OCI-LY7 (cell line): Measurements from ENCODE around the gene COL23A1. TPM values are rescaled to one million over a fixed set of nuclear protein-coding genes. Genes with fewer than 3 reads are reported as not detected.

Experiments used
- BruUV-seq: library from RNA; stranded (reverse); fragments of 400-500 nt; replicated peaks from 2 replicates; lab custom pipeline; 2021; lab: Mats Ljungman, UMichigan
- CTCF ChIA-PET: fragments of 300-600 bp; sonication (Branson Sonifier 250); formaldehyde crosslinking; loops from one replicate; lab custom pipeline; 2022; ENCODE audit warnings: antibody characterized with exemption; ENCODE audit not compliant: unreplicated experiment; lab: Charles Lee
- POLR2A ChIA-PET: fragments of 300-600 bp; sonication (Branson Sonifier 250); formaldehyde crosslinking; loops from one replicate; lab custom pipeline; 2022; ENCODE audit warnings: antibody characterized with exemption; lab: Charles Lee
- DNase-seq: peaks from one replicate; pipeline ENCODE4 v3.0.0-alpha.2; 2015; ENCODE audit warnings: low spot score
- H2AFZ ChIP-seq: fragments of 200-600 bp; sonication (generic), shearing (Covaris generic); 2 replicates; pipeline ENCODE4 v1.6.1; 2014; ENCODE audit warnings: mild to moderate bottlenecking, antibody characterized with exemption, low read length, moderate library complexity
- H3K27ac ChIP-seq: fragments of 200-600 bp; sonication (generic); 2 replicates; pipeline ENCODE4 v1.5.1; 2014; ENCODE audit warnings: mixed run types, low read depth, mild to moderate bottlenecking, moderate library complexity, low read length, inconsistent platforms; ENCODE audit not compliant: poor library complexity, severe bottlenecking
- H3K36me3 ChIP-seq: fragments of 200-600 bp; sonication (generic); 2 replicates; pipeline ENCODE4 v1.6.1; 2014; ENCODE audit warnings: mild to moderate bottlenecking, antibody characterized with exemption, low read length, moderate library complexity, mixed read lengths; ENCODE audit not compliant: insufficient read depth
- H3K4me1 ChIP-seq: fragments of 200-600 bp; sonication (generic); 2 replicates; pipeline ENCODE4 v1.5.1; 2014; ENCODE audit warnings: mild to moderate bottlenecking, low read length; ENCODE audit not compliant: insufficient read depth, poor library complexity, severe bottlenecking
- H3K4me2 ChIP-seq: fragments of 200-600 bp; sonication (generic); 2 replicates; pipeline ENCODE4 v1.6.1; 2014; ENCODE audit warnings: mild to moderate bottlenecking, low read length
- H3K4me3 ChIP-seq: fragments of 200-600 bp; sonication (generic); 2 replicates; pipeline ENCODE4 v1.5.1; 2014; ENCODE audit warnings: mild to moderate bottlenecking, low read depth, low read length; ENCODE audit not compliant: poor library complexity, severe bottlenecking
- H3K79me2 ChIP-seq: fragments of 200-600 bp; sonication (generic); 2 replicates; pipeline ENCODE4 v1.6.1; 2016; ENCODE audit warnings: low read depth, mild to moderate bottlenecking, low read length, moderate library complexity, mixed read lengths; ENCODE audit not compliant: insufficient read depth
- H3K9me2 ChIP-seq: fragments of 200-600 bp; sonication (generic); 2 replicates; pipeline ENCODE4 v1.6.1; 2016; ENCODE audit warnings: mild to moderate bottlenecking, low read length, mixed read lengths; ENCODE audit not compliant: insufficient read depth
- H3K9me3 ChIP-seq: fragments of 200-600 bp; sonication (generic); 2 replicates; pipeline ENCODE4 v1.6.1; 2014; ENCODE audit warnings: mild to moderate bottlenecking, mixed run types, low read length, mixed read lengths
- H4K20me1 ChIP-seq: fragments of 200-600 bp; sonication (generic); 2 replicates; pipeline ENCODE4 v1.6.1; 2014; ENCODE audit warnings: mild to moderate bottlenecking, antibody characterized with exemption, low read length, moderate library complexity, mixed read lengths; ENCODE audit not compliant: insufficient read depth
- CTCF ChIP-seq: fragments of 200-600 bp; sonication (generic); conservative IDR thresholded peaks from 2 replicates; pipeline ENCODE4 v1.5.1; 2014; ENCODE audit warnings: mild to moderate bottlenecking, antibody characterized with exemption, low read length, moderate library complexity, mixed read lengths
- EZH2phosphoT487 ChIP-seq: fragments of 200-600 bp; sonication (generic); IDR thresholded peaks from 2 replicates; pipeline ENCODE4 v1.6.1; 2018; ENCODE audit warnings: low read depth, borderline replicate concordance, mild to moderate bottlenecking, mixed run types, antibody characterized with exemption, low read length, moderate library complexity, mixed read lengths
- intact Hi-C: fragments of 100-400 bp; cut with micrococcal nuclease; formaldehyde crosslinking; loops from one replicate; pipeline ENCODE4 v1.10.0; 2022; ENCODE audit not compliant: unreplicated experiment
- total RNA-seq, 2 experiments: library from RNA; depleted of rRNA in 1 of 2; stranded (reverse); fragments of >200 nt in 1 of 2; shearing (Covaris generic) in 1 of 2; gene quantifications; 2 replicates each; pipeline ENCODE4 v1.2.3, GENCODE V29; 2014 to 2022

The COL23A1 gene
- total RNA-seq, 2 experiments from 2014 or later, result 0.53 TPM; not detected in 1

- H3K36me3 ChIP-seq, result no peaks in the 10 kb centered on the region
- BruUV-seq, result no TSS peak
- CTCF ChIA-PET, result no interaction called here
- no peak overlapping the region for H2AFZ ChIP-seq
- H3K9me2 ChIP-seq, result no peaks in the 10 kb centered on the region
- TF ChIP-seq EZH2phosphoT487 (no peak), CTCF (no peak)
- DNase-seq, result no peak
- no peaks in the 10 kb centered on the region for H3K79me2 ChIP-seq
- intact Hi-C loops, result no loop called here
- no peaks in the 10 kb centered on the region for H3K9me3 ChIP-seq
- no peak overlapping the region for H3K27ac ChIP-seq
- no peaks in the 10 kb centered on the region for H4K20me1 ChIP-seq
- H3K4me3 ChIP-seq, result no peak overlapping the region
- H3K4me2 ChIP-seq, result no peak overlapping the region
- no peaks in the 10 kb centered on the region for H3K4me1 ChIP-seq
- POLR2A ChIA-PET, result interaction anchor here (0.6 kb wide), 1 partner anchor 38 kb away, joined by 5 read pairs; no protein-coding TSS in a partner anchor
These were observed 396.9 kb downstream of the COL23A1 start for GRCh38 chr5:178193251-178193809.

DNA sequence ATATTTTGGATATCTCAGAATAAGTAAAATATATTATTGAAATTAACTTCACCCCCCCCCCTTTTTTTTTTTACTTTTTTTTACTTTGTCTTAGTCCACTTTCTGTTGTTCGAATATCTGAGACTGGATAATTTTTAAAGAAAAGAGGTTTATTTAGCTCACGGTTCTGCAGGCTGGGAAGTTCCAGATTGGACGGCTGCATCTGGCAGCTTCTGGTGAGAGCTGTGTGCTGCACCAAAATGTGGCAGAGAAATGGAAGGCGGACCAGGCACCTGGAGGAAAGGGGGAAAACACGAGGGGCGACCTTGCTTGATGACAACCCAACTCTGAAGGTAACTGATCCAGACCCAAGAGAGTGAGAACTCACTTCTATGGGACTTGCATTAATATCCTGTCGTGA lies 397.4 kb downstream of the COL23A1 start:
- CTCF ChIA-PET, result no interaction called here
- BruUV-seq, result no TSS peak
- DNase-seq, result no peak
- Histone ChIP-seq H3K36me3 (no peaks in the 10 kb centered on the region), H3K4me1 (no peaks in the 10 kb centered on the region), H3K4me2 (no peak overlapping the region), H4K20me1 (no peaks in the 10 kb centered on the region), H2AFZ (no peak overlapping the region), H3K9me2 (no peaks in the 10 kb centered on the region), H3K9me3 (no peaks in the 10 kb centered on the region), H3K27ac (no peak overlapping the region), H3K79me2 (no peaks in the 10 kb centered on the region), H3K4me3 (no peak overlapping the region)
- TF ChIP-seq CTCF, result no peak
- TF ChIP-seq EZH2phosphoT487, result no peak
- POLR2A ChIA-PET, result interaction anchor here (0.6 kb wide), 1 partner anchor 39 kb away, joined by 5 read pairs; no protein-coding TSS in a partner anchor
- intact Hi-C loops, result no loop called here

DNA sequence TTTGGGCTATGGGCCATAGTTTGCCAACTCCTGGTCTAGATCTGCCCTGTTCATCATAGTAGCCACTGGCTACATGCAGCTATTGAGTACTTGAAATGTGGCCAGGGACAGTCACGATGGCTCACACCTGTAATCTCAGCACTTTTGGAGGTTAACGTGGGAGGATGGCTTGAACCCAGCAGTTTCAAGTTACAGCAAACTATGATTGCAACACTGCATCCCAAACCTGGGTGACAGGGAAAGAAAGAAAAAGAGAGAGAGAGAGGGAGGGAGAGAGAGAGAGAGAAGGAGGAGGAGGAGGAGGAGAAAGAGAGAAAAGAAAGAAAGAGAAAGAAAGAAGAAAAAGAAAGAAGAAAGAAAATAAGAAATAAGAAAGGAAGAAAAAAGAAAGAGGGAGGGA lies 397.9 kb downstream of the COL23A1 start:
- CTCF ChIA-PET, result no interaction called here

More for the DNA sequence above, 397.9 kb downstream of the COL23A1 start:
- Histone ChIP-seq H3K4me1 (no peaks in the 10 kb centered on the region), H3K36me3 (no peaks in the 10 kb centered on the region), H3K27ac (no peak overlapping the region), H3K4me3 (no peak overlapping the region), H4K20me1 (no peaks in the 10 kb centered on the region), H3K79me2 (no peaks in the 10 kb centered on the region), H3K9me2 (no peaks in the 10 kb centered on the region), H3K4me2 (no peak overlapping the region), H3K9me3 (no peaks in the 10 kb centered on the region), H2AFZ (no peak overlapping the region)
- TF ChIP-seq CTCF, result no peak
- TF ChIP-seq EZH2phosphoT487, result no peak
- POLR2A ChIA-PET, result no interaction called here
- DNase-seq, result no peak
- BruUV-seq, result no TSS peak
- intact Hi-C loops, result no loop called here
